ENCODE measurements around the gene ZNRF3. TPM values are rescaled to one million over a fixed set of nuclear protein-coding genes. Genes with fewer than 3 reads are reported as not detected.

The ZNRF3 gene
- polyA plus RNA-seq, 1 of the 3 experiments (the other 2 are of a cell fraction) = 4.2 TPM

DNA sequence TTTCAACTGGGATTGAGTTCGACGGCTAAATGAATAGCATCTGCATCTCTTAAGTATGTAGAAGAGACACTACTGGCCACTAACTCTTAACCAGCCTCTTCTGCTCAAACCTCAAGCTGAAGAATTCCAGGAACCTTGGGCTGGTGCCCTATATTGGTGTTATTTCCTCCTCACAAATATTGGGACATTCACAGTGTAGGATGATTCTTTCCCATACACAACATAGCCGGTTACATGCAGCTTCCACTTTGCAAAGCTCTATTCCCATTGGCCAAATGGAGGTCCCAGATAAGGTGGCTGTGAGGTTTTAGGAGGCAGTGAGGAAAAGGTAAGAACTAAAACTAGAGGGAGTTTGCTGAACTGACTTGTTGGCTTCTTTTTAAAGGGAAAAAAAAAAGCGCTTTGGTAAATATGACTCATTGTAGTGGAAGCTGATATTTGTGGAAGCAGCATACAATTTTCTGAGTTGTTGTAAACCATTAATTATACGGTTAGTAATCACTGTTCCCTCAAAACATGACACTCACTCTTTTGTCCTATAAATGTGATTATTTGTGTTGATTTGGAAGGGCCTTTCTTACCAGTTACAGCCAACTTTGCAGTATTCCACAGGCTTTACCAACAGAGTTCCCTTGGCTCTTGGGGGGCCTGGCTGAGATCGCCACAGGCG, 160.7 kb downstream of the ZNRF3 start:
- Histone ChIP-seq H3K4me3 (ENCODE audit: low read depth in 2 of 2, low read length in 1 of 2) (no peak overlapping the region), H3K79me2 (ENCODE audit: insufficient read depth) (0 out of 2 replicates have a peak, but pooled peaks cover 3% of the 10 kb centered on the region), H3K4me2 (peak overlapping the region; percentile 71), H3K36me3 (replicated peaks in 1 of 2; ENCODE audit: control insufficient read depth in 1 of 2, insufficient read depth in 2 of 2, low read length in 1 of 2) (peaks cover 14 to 21% of the 10 kb centered on the region in 2 experiments), H3K27ac (ENCODE audit: low read depth in 2 of 2, low read length in 1 of 2) (peak overlapping the region; percentile 56 to 94; a peak in 3 of 4 replicates), H3F3A (replicated peaks; ENCODE audit: insufficient read depth) (peaks cover 29% of the 10 kb centered on the region), H2AFZ (ENCODE audit: low read depth) (peak overlapping the region; percentile 27; the same call in 1 of the 2 replicates), H3K9ac (peak overlapping the region; percentile 30; the same call in 1 of the 2 replicates), H3K9me3 (no peaks in the 10 kb centered on the region), H3K9me2 (no peaks in the 10 kb centered on the region), H4K20me1 (ENCODE audit: insufficient read depth) (no peaks in the 10 kb centered on the region), H3K4me1 (ENCODE audit: control insufficient read depth in 1 of 2, insufficient read depth in 2 of 2, low read depth in 1 of 2, low read length in 1 of 2) (peaks cover 2 to 28% of the 10 kb centered on the region in 2 experiments; a peak in 3 of 4 replicates), H3K27me3 (ENCODE audit: insufficient read depth) (no peaks in the 10 kb centered on the region)
- TF ChIP-seq TCF12 (IDR thresholded peaks at IDR 0.05) (peak; percentile 32; the same call in 1 of the 2 replicates), JUND (IDR thresholded peaks at IDR 0.05) (peak; percentile 60), FOSL2 (IDR thresholded peaks at IDR 0.05; ENCODE audit: borderline replicate concordance, low read depth) (peak; percentile 76; the same call in 1 of the 2 replicates)
- TF ChIP-seq, protein P1, sequence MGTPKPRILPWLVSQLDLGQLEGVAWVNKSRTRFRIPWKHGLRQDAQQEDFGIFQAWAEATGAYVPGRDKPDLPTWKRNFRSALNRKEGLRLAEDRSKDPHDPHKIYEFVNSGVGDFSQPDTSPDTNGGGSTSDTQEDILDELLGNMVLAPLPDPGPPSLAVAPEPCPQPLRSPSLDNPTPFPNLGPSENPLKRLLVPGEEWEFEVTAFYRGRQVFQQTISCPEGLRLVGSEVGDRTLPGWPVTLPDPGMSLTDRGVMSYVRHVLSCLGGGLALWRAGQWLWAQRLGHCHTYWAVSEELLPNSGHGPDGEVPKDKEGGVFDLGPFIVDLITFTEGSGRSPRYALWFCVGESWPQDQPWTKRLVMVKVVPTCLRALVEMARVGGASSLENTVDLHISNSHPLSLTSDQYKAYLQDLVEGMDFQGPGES (IDR thresholded peaks at IDR 0.05; ENCODE audit: low read depth, low read length) = no peak
- CTCF ChIA-PET = interaction anchor here (1.1 to 6.5 kb wide), 5 partner anchors 11 to 443 kb away, joined by 4 to 100 read pairs (median 4); no protein-coding TSS in a partner anchor
- DNase-seq = no peak
- POLR2A ChIA-PET = no interaction called here
- WGBS (ENCODE audit: low lambda C conversion rate) = 58% methylated on average over 7 of the region's 7 CpGs

- Histone ChIP-seq H3K27ac (ENCODE audit: low read depth in 2 of 2, low read length in 1 of 2) (peak overlapping the region; percentile 56 to 94; a peak in 3 of 4 replicates), H3K4me2 (peak overlapping the region; percentile 71), H3K9me2 (no peaks in the 10 kb centered on the region), H2AFZ (ENCODE audit: low read depth) (no peak overlapping the region; the same call in 1 of the 2 replicates), H3K4me1 (ENCODE audit: control insufficient read depth in 1 of 2, insufficient read depth in 2 of 2, low read depth in 1 of 2, low read length in 1 of 2) (peaks cover 2 to 28% of the 10 kb centered on the region in 2 experiments; a peak in 3 of 4 replicates), H3F3A (replicated peaks; ENCODE audit: insufficient read depth) (peaks cover 29% of the 10 kb centered on the region), H3K27me3 (ENCODE audit: insufficient read depth) (no peaks in the 10 kb centered on the region), H3K9ac (peak overlapping the region; percentile 30; the same call in 1 of the 2 replicates), H3K9me3 (no peaks in the 10 kb centered on the region), H4K20me1 (ENCODE audit: insufficient read depth) (no peaks in the 10 kb centered on the region), H3K79me2 (ENCODE audit: insufficient read depth) (0 out of 2 replicates have a peak, but pooled peaks cover 3% of the 10 kb centered on the region), H3K4me3 (ENCODE audit: low read depth in 2 of 2, low read length in 1 of 2) (no peak overlapping the region), H3K36me3 (replicated peaks in 1 of 2; ENCODE audit: control insufficient read depth in 1 of 2, insufficient read depth in 2 of 2, low read length in 1 of 2) (peaks cover 14 to 26% of the 10 kb centered on the region in 2 experiments)
- CTCF ChIA-PET = interaction anchor here (0.7 to 2.8 kb wide), 4 partner anchors 148 to 444 kb away, joined by 3 to 11 read pairs (median 4); no protein-coding TSS in a partner anchor
- POLR2A ChIA-PET = no interaction called here
- TF ChIP-seq SIN3A (IDR thresholded peaks at IDR 0.05; ENCODE audit: borderline replicate concordance, low read depth, low read length) (no peak), TCF12 (IDR thresholded peaks at IDR 0.05) (peak; percentile 73), RAD21 (IDR thresholded peaks at IDR 0.05; ENCODE audit: low read length) (no peak), NFIC (IDR thresholded peaks at IDR 0.05; ENCODE audit: borderline replicate concordance) (peak; percentile 61), TAF1 (IDR thresholded peaks at IDR 0.05; ENCODE audit: borderline replicate concordance, low read depth, low read length) (no peak), SMC3 (IDR thresholded peaks at IDR 0.05; ENCODE audit: low read depth, low read length) (no peak), JUND (IDR thresholded peaks at IDR 0.05) (peak; percentile 52), EP300 (IDR thresholded peaks at IDR 0.05; ENCODE audit: borderline replicate concordance in 1 of 2, low read depth in 1 of 2, low read length in 1 of 2) (no peak), FOSL2 (IDR thresholded peaks at IDR 0.05; ENCODE audit: borderline replicate concordance, low read depth) (peak; percentile 53; the same call in 1 of the 2 replicates)
- TF ChIP-seq, protein P2, sequence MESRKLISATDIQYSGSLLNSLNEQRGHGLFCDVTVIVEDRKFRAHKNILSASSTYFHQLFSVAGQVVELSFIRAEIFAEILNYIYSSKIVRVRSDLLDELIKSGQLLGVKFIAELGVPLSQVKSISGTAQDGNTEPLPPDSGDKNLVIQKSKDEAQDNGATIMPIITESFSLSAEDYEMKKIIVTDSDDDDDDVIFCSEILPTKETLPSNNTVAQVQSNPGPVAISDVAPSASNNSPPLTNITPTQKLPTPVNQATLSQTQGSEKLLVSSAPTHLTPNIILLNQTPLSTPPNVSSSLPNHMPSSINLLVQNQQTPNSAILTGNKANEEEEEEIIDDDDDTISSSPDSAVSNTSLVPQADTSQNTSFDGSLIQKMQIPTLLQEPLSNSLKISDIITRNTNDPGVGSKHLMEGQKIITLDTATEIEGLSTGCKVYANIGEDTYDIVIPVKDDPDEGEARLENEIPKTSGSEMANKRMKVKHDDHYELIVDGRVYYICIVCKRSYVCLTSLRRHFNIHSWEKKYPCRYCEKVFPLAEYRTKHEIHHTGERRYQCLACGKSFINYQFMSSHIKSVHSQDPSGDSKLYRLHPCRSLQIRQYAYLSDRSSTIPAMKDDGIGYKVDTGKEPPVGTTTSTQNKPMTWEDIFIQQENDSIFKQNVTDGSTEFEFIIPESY (IDR thresholded peaks at IDR 0.05; ENCODE audit: borderline replicate concordance, low read depth) = no peak
- TF ChIP-seq, protein P1 (IDR thresholded peaks at IDR 0.05; ENCODE audit: low read depth, low read length) = no peak
- TF ChIP-seq, protein P3, sequence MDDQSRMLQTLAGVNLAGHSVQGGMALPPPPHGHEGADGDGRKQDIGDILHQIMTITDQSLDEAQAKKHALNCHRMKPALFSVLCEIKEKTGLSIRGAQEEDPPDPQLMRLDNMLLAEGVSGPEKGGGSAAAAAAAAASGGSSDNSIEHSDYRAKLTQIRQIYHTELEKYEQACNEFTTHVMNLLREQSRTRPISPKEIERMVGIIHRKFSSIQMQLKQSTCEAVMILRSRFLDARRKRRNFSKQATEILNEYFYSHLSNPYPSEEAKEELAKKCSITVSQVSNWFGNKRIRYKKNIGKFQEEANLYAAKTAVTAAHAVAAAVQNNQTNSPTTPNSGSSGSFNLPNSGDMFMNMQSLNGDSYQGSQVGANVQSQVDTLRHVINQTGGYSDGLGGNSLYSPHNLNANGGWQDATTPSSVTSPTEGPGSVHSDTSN (IDR thresholded peaks at IDR 0.05) = peak; percentile 61
- TF ChIP-seq, protein P4, sequence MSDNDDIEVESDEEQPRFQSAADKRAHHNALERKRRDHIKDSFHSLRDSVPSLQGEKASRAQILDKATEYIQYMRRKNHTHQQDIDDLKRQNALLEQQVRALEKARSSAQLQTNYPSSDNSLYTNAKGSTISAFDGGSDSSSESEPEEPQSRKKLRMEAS (IDR thresholded peaks at IDR 0.05; ENCODE audit: low read depth) = peak; percentile 73
- 36% methylated on average over 12 of the region's 13 CpGs for WGBS (ENCODE audit: low lambda C conversion rate)
- no peak for DNase-seq
Observed at GRCh38 chr22:29044657-29045176, 161.3 kb downstream of the ZNRF3 start.

Measured in SK-N-SH (cell line).